Fibroblast of pulmonary artery (primary cell): Measurements from ENCODE around the gene PODXL2.

Experiments used
- DNase-seq: peaks from one replicate; pipeline ENCODE4 v3.0.0-alpha.2; 2010; ENCODE audit warnings: low read depth
- H3K4me3 ChIP-seq: replicated peaks from 2 replicates; pipeline ENCODE4 v1.5.1; 2011; ENCODE audit warnings: low read depth, mild to moderate bottlenecking, control low read depth, low read length, moderate library complexity
- CTCF ChIP-seq: IDR thresholded peaks from 2 replicates; pipeline ENCODE4 v1.5.1; 2011; ENCODE audit warnings: mild to moderate bottlenecking, control low read depth, low read length, inconsistent platforms; ENCODE audit errors: missing control alignments

PODXL2 gene

DNA sequence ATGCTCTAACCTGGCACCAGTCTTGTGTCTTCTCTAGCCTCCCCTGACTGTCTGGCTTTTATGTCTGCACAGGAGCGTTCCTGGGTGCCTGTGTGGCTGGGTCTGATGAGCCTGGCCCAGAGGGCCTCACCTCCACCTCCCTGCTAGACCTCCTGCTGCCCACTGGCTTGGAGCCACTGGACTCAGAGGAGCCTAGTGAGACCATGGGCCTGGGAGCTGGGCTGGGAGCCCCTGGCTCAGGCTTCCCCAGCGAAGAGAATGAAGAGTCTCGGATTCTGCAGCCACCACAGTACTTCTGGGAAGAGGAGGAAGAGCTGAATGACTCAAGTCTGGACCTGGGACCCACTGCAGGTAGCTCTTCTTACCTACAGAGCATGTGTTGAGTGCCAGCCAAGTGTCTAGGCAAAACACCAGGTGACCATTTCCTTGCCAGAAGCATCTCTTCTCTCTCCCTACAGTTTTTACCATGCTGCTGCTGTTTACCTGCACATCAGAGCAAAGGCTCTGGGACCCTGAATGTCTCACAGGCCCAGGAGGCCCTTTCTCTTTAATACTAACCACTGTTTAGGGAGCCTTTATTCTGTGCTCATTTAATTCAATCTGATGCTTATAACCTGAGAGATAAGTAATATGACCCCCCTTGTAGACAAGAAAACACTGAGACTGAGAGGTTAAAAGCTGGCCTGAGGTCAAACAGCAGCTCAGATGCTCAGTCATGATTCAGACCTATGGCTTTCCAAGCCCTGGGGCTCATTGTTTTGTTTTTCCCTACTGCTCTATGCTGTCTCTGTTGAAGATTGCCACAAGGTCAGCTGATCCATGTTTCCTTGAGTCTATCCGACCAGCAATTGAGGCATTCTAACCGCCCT lies 10.4 kb downstream of the PODXL2 start:
- H3K4me3 ChIP-seq = no peak overlapping the region
- no peak for TF ChIP-seq CTCF
- peak; percentile 8 for DNase-seq

DNA sequence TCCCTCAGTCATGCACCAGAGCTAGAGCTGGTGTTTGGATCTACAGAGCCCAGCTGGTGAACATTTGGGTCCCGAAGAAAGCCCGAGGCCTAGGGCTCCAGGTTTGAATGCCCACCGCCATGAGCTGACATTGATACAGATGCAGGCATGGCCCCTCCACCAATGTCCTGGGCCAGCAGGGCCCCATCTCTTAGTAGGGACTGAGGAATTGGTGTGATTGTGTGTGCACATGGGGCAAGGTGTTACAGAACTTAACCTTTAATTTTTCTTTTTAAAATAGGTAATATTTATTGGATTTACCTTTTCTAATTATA lies 11.0 kb downstream of the PODXL2 start:
- no peak for TF ChIP-seq CTCF
- no peak overlapping the region for H3K4me3 ChIP-seq
- DNase-seq = no peak

- no peak overlapping the region for H3K4me3 ChIP-seq
- no peak for DNase-seq
- TF ChIP-seq CTCF = no peak
Measured at GRCh38 chr3:127644641-127645370, 15.8 kb downstream of the PODXL2 start.

DNA sequence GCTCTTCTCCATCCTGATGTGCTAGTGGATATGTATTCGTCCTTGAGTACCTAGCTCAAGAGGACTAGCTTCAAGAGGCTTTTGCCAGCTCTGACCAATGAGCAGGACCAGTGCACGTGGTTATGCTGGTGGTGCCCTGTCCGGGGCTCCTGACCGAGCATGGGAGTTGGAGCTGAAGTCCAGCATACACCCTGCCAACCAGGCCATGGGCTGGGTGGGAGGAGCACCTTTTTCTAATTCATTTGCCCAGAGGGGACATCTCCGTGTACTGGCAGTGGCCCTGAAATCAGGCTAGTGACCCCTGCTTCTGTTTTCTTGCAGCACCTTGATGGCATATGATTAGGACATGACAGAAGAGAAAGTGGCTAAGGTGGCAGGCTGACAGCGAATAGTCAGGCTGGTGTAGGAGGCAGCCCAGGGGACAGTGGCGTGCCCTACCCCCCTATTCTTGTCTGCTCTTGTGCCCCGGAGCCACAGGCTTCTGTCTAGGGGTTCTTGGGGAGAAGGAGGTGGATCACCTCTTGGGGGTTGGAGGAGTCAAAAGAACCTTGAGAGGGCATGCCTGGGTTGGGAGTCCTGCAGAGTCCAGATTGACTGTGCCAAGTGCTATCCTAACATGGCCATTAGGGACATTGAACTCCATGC lies 16.5 kb downstream of the PODXL2 start:
- TF ChIP-seq CTCF = no peak
- no peak overlapping the region for H3K4me3 ChIP-seq
- no peak for DNase-seq

- DNase-seq = no peak
- no peak for TF ChIP-seq CTCF
Measured at GRCh38 chr3:127646501-127647046, 17.6 kb downstream of the PODXL2 start.

DNA sequence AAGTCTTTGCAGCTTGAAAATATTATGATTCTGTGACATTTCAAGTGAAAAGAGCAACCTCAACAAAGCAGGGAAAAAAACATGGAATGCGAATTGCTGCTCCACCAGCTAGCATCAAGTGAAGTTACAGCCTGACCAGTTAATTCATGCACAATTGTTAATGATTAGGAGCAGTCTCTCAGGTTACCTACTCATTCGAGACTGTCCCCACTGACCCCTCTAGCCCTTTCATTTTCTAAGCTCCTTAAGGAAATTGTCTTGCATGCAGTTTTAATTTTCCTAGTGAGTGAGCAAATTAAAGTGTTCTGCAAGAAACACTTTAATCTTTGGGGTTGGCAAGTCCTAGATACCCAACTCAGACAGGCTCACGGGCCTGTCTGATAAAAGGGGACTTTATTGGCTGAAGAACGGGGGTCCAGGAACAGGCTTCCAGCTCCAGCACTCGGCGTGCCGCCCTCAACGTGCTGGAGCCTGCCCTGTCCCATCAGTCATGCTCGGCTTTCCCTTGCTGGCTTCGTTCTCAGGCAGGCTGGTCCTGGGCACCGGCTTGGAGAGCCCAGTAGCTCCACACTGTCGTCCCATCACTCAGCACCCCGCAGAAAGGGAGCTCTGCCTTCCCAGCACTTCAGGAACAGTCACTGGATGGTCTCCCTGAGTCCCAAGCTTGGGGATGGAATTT lies 18.3 kb downstream of the PODXL2 start:
- no peak for TF ChIP-seq CTCF
- no peak for DNase-seq
- no peak overlapping the region for H3K4me3 ChIP-seq

More at GRCh38 chr3:127646501-127647046, 17.6 kb downstream of the PODXL2 start:
- no peak overlapping the region for H3K4me3 ChIP-seq
